Measurements from ENCODE around the gene PBRM1.

DNA sequence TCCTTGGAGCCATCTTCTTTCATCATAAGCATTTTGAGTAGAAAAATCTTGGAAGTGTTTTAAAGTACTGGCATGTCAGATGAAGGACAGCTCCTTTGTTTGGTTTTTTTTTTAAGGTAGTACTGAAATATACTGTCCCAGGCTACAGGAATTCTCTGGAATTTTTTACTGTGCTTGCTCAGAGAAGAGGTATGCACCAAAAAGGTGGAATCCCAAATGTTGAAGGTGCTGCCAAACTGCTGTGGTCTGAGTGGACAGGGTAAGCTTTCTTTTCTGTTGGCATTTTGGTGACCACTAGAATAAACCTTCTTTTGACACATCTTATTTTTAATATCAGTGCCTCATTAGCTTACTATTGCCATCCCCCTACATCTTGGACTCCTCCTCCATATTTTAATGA lies 7.4 kb upstream of the PBRM1 start:
- TF ChIP-seq, protein P1, sequence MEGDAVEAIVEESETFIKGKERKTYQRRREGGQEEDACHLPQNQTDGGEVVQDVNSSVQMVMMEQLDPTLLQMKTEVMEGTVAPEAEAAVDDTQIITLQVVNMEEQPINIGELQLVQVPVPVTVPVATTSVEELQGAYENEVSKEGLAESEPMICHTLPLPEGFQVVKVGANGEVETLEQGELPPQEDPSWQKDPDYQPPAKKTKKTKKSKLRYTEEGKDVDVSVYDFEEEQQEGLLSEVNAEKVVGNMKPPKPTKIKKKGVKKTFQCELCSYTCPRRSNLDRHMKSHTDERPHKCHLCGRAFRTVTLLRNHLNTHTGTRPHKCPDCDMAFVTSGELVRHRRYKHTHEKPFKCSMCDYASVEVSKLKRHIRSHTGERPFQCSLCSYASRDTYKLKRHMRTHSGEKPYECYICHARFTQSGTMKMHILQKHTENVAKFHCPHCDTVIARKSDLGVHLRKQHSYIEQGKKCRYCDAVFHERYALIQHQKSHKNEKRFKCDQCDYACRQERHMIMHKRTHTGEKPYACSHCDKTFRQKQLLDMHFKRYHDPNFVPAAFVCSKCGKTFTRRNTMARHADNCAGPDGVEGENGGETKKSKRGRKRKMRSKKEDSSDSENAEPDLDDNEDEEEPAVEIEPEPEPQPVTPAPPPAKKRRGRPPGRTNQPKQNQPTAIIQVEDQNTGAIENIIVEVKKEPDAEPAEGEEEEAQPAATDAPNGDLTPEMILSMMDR (IDR thresholded peaks at IDR 0.05) = no peak
- no peak for TF ChIP-seq EZH2 (IDR thresholded peaks at IDR 0.05)
- TF ChIP-seq EZH2phosphoT487 (IDR thresholded peaks at IDR 0.05) = no peak

All from neural progenitor cell (in vitro differentiated cells).